ENCODE results near the gene CLEC20A. TPM values are rescaled to one million over a fixed set of nuclear protein-coding genes. Genes with fewer than 3 reads are reported as not detected.

CLEC20A gene
- polyA plus RNA-seq, 3 donors: not detected

- DNase-seq: no peak
- TF ChIP-seq CTCF (IDR thresholded peaks at IDR 0.05): no peak
- H3K36me3 Mint-ChIP-seq: peaks cover 1 to 3% of the 10 kb centered on the region in 2 donors
- no peaks in the 10 kb centered on the region for H4K20me1 ChIP-seq (ENCODE audit: insufficient read depth, low read length)
- H3K36me3 ChIP-seq (replicated peaks in 1 of 2; ENCODE audit: control insufficient read depth in 1 of 2, insufficient read depth in 2 of 2, low read length in 2 of 2): no peaks in the 10 kb centered on the region
- WGBS (ENCODE audit: insufficient coverage): 82% methylated on average over 11 of the region's 13 CpGs
- no peaks in the 10 kb centered on the region for H3K4me1 ChIP-seq (ENCODE audit: control insufficient read depth in 1 of 2, insufficient read depth in 2 of 2, low read length in 2 of 2)
- H3K79me2 ChIP-seq (ENCODE audit: insufficient read depth, low read length): no peaks in the 10 kb centered on the region
- H3K4me1 Mint-ChIP-seq: no peaks in the 10 kb centered on the region
- H3K9ac ChIP-seq (ENCODE audit: insufficient read depth, low read length, poor library complexity, severe bottlenecking): no peak overlapping the region
- H3K27ac Mint-ChIP-seq: no peak overlapping the region
- H3K4me3 Mint-ChIP-seq: no peak overlapping the region
- intact Hi-C loops (cut with micrococcal nuclease): no loop called here
- H3K4me2 ChIP-seq (replicated peaks; ENCODE audit: extremely low read depth, low read length, poor library complexity, severe bottlenecking): no peak overlapping the region
- no peaks in the 10 kb centered on the region for H3K27me3 ChIP-seq (ENCODE audit: control insufficient read depth in 2 of 2, insufficient read depth in 2 of 2, low read length in 2 of 2)
- no peak overlapping the region for H3K4me3 ChIP-seq (replicated peaks in 1 of 3; ENCODE audit: low read depth in 2 of 3, low read length in 3 of 3)
- H3K9me3 ChIP-seq (replicated peaks in 1 of 2; ENCODE audit: control insufficient read depth in 1 of 2, insufficient read depth in 1 of 2, low read length in 2 of 2): no peaks in the 10 kb centered on the region
- H3K27me3 Mint-ChIP-seq (ENCODE audit: low read depth in 3 of 3): no peaks in the 10 kb centered on the region
- H2AFZ ChIP-seq (ENCODE audit: insufficient read depth, low read depth, low read length, poor library complexity, severe bottlenecking): no peak overlapping the region
- H3K27ac ChIP-seq (ENCODE audit: low read depth in 1 of 2, low read length in 2 of 2): no peak overlapping the region
- H3K9me3 Mint-ChIP-seq: peaks cover 0 to 2% (median 0%) of the 10 kb centered on the region in 7 donors
These were observed 40.3 kb downstream of the CLEC20A start for GRCh38 chr1:178456472-178456871.

GRCh38 chr1:178452013-178452412 is 44.8 kb downstream of the CLEC20A start:
- Mint-ChIP-seq H3K4me1 (no peaks in the 10 kb centered on the region), H3K27me3 (ENCODE audit: low read depth in 3 of 3) (no peaks in the 10 kb centered on the region), H3K9me3 (peaks cover 0 to 2% (median 0%) of the 10 kb centered on the region in 7 donors), H3K4me3 (no peak overlapping the region), H3K36me3 (no peaks in the 10 kb centered on the region), H3K27ac (no peak overlapping the region)
- intact Hi-C loops (cut with micrococcal nuclease): no loop called here
- H4K20me1 ChIP-seq (ENCODE audit: insufficient read depth, low read length): no peaks in the 10 kb centered on the region
- no peak overlapping the region for H3K27ac ChIP-seq (ENCODE audit: low read depth in 1 of 2, low read length in 2 of 2)
- DNase-seq: no peak
- H2AFZ ChIP-seq (ENCODE audit: insufficient read depth, low read depth, low read length, poor library complexity, severe bottlenecking): no peak overlapping the region
- no peaks in the 10 kb centered on the region for H3K9me3 ChIP-seq (replicated peaks in 1 of 2; ENCODE audit: control insufficient read depth in 1 of 2, insufficient read depth in 1 of 2, low read length in 2 of 2)
- no peaks in the 10 kb centered on the region for H3K27me3 ChIP-seq (ENCODE audit: control insufficient read depth in 2 of 2, insufficient read depth in 2 of 2, low read length in 2 of 2)
- no CpG with 5 or more reads among the region's 3 CpGs for WGBS (ENCODE audit: insufficient coverage)
- no peaks in the 10 kb centered on the region for H3K79me2 ChIP-seq (ENCODE audit: insufficient read depth, low read length)
- no peak overlapping the region for H3K4me3 ChIP-seq (replicated peaks in 1 of 3; ENCODE audit: low read depth in 2 of 3, low read length in 3 of 3)
- H3K4me1 ChIP-seq (ENCODE audit: control insufficient read depth in 1 of 2, insufficient read depth in 2 of 2, low read length in 2 of 2): no peaks in the 10 kb centered on the region
- no peak overlapping the region for H3K4me2 ChIP-seq (replicated peaks; ENCODE audit: extremely low read depth, low read length, poor library complexity, severe bottlenecking)
- H3K36me3 ChIP-seq (replicated peaks in 1 of 2; ENCODE audit: control insufficient read depth in 1 of 2, insufficient read depth in 2 of 2, low read length in 2 of 2): no peaks in the 10 kb centered on the region
- H3K9ac ChIP-seq (ENCODE audit: insufficient read depth, low read length, poor library complexity, severe bottlenecking): no peak overlapping the region
- no peak for TF ChIP-seq CTCF (IDR thresholded peaks at IDR 0.05)

Data from CD14-positive monocyte (primary cell).